AG20443 (cell line): ENCODE data around the gene NLRP5.
A peak's percentile ranks its signal among the peaks of the same experiment; 100 is the strongest.
"Not testable (repeated sequence)": the region's sequence is repeated elsewhere in the genome, so short reads cannot be mapped to it uniquely, and the experiment has no call there.

ENCODE experiments used
- DNase-seq: peaks from one replicate; pipeline ENCODE4 v3.0.0; 2012; ENCODE audit warnings: low spot score, mixed read lengths

Gene NLRP5

DNA sequence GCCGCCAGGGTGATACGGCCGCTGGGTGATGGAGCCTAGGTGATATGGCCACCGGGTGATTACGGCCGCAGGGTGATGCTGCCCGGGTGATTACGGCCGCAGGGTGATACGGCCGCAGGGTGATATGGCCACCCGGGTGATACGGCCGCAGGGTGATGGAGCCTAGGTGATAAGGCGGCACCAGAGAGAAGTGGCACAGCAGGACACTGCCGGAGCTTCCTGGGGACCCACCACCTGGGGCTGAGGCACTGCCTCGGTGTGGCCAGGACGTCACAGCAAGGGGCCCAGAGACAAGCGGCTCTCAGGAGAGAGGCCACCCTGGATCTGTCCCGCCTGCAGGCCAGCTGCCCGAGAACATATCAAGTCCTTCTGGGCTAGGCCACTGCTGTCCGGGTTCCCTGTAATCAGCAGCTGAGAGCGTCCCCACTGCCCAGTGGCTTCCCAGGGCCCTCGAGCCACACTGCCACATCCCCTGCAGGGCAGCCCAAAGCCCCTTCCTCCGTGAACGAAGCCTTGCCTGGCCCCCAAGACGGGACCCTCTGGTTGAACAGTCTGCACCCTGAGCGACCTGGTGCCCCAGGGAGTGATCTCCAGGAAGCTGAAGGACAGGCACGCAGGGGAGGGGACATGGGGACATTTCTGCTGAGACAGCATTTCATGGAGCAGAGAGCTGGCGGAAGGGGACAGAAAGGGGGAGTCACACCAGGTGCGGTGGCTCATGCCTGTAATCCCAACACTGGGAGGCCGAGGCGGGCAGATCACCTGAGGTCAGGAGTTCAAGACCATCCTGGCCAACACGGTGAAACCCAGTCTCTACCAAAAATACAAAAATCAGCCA lies 112.4 kb downstream of the NLRP5 start:
- DNase-seq = no peak

DNA sequence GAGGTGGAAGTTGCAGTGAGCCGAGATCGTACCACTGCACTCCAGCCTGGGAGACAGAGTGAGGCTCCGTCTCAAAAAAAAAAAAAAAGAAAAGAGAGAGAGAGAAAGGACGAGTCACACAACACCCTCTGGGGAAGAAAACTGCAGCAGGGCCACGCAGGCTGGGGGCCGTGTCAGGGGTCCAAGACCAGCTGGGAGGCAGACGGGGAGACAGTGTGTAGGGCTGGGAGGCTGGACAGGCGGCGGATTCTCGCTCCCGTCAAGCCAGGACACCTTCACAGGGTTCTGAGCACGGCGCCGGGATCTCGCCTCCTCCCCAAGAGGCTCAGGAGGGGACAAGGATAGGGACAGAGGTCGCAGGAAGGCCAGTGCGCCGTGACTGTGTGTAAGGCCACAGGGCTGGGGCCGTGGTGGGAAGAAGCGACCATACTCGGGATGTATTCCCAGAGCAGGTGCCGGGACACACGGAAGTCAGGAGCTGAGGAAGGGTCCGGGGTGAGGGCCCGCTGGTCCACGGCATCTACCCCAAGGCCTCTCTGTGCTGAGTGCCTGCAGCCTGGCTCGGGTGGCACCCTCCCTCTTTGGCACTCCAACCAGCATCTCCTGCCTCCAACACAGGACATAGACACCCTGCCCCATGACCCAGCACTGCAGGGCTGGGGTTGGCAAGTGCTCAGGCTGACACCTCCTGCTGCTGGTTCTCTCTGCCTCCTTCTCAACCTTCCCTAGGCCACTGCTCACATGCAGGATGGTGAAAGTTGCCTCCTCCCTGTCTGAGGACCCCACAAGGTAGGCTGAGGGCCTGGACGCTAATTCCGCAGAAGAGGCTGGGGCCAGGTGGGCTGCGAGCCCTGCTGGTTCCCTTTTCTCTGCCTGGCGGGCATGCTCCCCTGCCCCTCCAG lies 113.3 kb downstream of the NLRP5 start:
- no peak for DNase-seq

DNA sequence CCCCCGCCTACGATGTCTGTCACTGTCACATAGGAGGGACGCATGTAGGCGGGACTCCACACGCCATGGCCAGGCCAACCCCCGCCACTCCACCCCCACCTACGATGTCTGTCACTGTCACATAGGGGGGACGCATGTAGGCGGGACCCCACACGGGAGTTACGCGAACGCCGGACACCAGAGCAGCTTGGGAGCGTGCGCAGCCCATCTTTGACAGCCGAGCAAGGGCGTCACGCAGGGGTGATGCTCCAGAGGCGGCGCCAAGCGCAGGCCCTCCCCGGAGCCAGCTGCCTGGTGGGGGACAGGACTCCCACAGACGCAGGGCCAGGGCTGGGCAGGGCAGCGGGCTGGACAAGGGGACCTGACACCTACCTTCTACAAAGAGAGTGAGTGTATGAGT lies 114.5 kb downstream of the NLRP5 start:
- no peak for DNase-seq

DNA sequence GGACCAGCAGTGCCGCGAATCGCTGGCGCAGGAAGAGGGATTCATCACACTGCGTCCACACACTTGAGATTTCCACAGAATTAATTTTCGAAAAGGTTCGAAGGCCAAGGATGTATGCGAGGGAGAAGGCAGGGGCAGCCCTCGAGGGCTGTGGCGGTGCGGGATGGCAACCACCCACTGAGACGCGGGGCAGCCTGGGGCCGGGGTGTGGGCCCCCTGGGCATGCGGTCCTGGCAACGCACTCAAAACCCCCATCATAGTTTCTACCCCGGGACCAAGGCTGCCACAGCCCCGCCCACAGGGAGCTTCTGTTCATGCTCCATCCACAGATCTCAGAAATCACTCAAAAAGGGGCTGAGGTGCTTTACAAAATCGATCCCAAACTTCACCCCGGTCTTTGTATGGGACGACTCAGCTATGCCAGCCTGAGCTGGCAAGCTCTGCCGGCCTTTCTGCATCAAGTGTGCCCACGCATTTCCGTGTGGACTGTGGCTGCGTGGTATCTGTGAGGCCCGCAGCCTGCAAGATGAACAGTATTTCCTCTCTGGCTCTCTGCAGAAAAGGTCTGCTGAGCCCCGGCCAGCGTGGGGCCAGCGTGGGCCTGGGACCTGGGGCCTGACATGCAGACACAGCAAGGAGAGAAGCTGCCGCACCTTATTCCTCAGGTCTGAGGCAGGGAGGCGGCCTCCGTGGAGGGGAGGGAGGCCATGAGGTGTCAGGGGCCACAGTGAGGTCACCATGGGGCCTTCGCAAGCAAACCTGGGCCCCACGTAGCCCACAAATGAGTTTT lies 115.4 kb downstream of the NLRP5 start:
- no peak for DNase-seq

- no peak for DNase-seq
These were observed 116.5 kb downstream of the NLRP5 start for GRCh38 chr19:56103027-56103614.

GRCh38 chr19:56104423-56104822 lies 117.8 kb downstream of the NLRP5 start:
- DNase-seq = no peak

DNA sequence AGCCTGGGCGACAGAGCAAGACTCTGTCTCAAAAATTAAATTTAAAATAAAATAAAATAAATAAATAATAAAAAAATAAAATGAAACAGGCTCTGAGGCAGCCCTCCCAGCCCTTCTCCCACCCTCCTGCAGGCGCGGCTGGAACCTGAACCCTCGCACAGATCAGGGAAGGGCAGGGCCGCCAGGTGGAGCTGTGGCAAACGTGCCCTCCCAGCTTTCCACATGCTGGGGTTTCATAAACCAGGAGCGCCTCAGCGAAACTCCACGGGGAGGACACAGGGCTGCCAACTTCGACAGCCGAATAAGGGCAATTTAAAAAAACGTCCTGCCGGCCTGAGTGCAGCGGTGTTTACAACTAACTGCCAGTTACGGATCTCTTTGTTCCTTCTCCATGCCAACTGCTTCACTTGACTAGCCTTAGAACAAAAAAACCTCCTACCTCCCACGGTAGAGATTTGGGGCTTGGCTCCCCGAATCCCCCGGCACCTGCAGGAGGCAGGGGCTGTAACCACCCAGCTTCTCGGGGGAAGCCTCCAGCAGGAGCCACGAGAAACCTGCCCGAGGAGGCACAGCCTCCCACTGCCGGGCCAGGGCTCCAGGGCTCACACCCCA lies 118.6 kb downstream of the NLRP5 start:
- DNase-seq = peak; percentile 79

GRCh38 chr19:56105831-56106396 lies 119.3 kb downstream of the NLRP5 start:
- DNase-seq = not testable (repeated sequence)

- DNase-seq = no peak
These were observed 119.8 kb downstream of the NLRP5 start for GRCh38 chr19:56106397-56106849.

- no peak for DNase-seq
These were observed 120.4 kb downstream of the NLRP5 start for GRCh38 chr19:56106993-56107392.

DNA sequence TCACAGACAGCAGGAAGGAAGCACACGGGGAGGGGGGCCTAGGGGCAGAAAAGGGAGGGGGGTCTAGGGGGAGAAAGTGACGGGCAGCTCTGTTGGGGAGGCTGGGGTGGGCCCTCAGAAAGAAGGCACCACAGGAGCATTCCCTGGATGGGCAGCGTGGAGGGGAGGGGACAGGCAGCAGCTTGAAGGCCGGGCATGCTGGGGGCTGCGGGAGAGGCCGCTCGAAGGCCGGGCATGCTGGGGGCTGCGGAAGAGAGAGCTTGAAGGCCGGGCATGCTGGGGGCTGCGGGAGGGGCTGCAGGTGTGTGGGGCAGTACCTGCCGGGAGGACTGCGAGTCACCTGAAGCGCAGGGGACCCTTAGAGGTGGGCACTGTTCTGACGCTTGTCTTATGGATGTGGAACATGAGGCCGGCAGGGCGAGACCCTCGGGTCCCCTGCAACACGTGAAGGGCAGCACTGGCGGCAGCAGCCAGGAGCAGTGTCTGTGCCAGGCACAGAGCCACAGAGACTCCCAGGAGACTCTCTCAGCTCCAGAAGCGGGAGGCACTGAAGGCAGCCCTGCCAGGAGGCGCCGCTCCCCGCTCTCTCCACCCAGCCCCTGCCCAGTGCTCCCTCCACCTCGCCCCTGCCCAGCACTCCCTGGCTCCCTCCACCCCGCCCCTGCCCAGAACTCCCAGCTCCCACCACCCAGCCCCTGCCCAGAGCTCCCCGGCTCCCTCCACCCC lies 121.2 kb downstream of the NLRP5 start:
- DNase-seq = no peak

DNA sequence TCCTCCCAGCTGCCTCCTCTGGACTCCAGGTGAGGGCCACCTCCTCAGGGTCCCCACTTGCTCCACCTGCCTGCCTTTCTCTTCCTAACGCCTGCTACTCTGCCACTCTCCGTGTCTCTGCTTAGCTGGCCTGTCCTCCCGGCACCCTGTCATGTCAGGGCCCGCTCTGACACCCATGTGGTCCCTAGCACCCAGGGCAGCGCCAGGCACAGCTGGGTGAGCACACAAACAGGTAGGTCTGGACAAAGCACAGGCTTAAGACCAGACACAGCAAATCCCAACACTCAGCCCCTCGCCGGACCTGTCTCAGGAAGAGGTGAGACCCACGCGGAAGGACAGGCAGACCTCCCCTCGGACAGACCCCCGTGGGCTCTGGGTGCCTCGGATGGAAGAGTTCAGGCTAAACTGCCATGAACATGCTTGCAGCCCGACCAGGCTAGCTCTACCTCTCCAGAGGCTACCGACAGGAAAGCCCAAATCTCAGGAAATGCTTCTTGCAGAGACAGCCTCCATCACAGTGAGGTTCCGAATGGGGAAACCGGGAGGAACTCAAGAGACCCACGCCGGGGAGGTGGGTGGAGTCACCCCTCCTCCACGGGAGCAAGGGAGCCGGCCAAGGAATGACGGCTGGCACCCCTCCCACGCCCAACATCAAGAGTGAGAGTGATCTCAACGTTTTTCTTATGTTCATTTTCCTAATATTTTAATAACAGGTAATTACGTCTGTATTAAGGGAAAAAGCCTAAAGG lies 122.0 kb downstream of the NLRP5 start:
- peak; percentile 61 for DNase-seq

- DNase-seq = peak; percentile 32
These were observed 122.7 kb downstream of the NLRP5 start for GRCh38 chr19:56109226-56109625.

DNA sequence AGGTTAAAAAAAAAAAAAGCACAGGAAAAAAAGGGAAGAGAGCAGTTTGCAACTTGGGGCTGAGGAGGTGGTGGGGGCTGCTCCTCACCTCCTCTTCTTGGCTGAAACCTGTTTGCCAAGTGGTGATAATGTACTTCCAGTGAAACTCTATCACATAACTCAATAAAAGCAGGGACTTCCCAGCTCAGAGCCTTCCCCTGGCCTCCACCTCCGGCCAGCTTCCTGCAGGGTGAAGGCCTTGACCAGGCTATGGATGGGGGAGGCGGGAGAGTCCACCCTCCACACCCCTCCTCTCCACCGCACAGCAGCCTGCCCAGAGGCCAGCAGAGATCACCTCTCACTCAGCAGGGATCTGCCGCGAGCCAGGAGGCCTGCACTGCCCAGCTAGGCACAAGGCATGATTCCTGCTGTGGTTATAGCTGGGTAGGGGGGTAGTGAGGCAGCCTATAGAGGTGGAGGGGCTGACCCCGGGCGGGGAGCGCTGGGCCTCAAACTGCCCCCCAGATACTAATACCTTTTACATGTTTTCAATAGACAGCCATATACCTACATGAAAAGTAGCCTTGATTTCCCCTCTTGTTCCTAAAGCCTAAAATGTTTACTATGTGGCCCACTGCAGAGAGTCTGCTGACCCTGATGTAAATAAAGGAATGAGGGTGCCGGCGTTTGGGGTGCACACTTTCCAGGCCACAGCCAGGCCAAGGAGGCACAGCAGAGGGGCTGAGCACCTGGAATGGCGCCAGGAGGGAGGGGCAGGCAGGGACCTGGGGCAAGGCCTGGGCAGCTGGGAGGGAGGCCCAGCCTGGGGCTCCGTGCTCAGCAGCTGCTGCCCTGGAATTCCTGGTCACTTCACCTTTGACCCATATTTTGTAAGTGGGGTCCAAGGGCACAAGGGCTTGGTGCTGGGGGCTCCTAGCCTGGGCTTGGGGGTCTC lies 124.2 kb downstream of the NLRP5 start:
- DNase-seq = no peak
